Upper lobe of left lung (tissue), 6 donors: ENCODE results near the gene TECPR1. TPM values are rescaled to one million over a fixed set of nuclear protein-coding genes. Genes with fewer than 3 reads are reported as not detected.

Experiments
- ATAC-seq, 2 donors: fragments of 200-7000 bp; cut with Tn5 transposase; one replicate each; pipeline ENCODE4 v1.9.1; 2022; ENCODE audit warnings: mild to moderate bottlenecking in 2 of 2, moderate library complexity in 2 of 2; ENCODE audit not compliant: low FRiP score in 2 of 2
- DNase-seq, 2 donors: peaks; one replicate each; pipeline ENCODE4 v3.0.0-alpha.2; 2019 to 2020
- H3K27ac ChIP-seq, 4 donors: fragments of 200-600 bp; sonication (generic); one replicate each; pipeline ENCODE4 v1.5.1; 2016 to 2019
- H3K27me3 ChIP-seq, 4 donors: fragments of 200-600 bp; sonication (generic); one replicate each; pipeline ENCODE4 v1.5.1; 2017 to 2019
- H3K36me3 ChIP-seq, 4 donors: fragments of 200-600 bp; sonication (generic); one replicate each; pipeline ENCODE4 v1.5.1; 2016 to 2019
- H3K4me1 ChIP-seq, 4 donors: fragments of 200-600 bp; sonication (generic); one replicate each; pipeline ENCODE4 v1.5.1; 2018 to 2019
- H3K4me3 ChIP-seq, 4 donors: fragments of 200-600 bp; sonication (generic); one replicate each; pipeline ENCODE4 v1.5.1; 2017 to 2019; ENCODE audit warnings: mild to moderate bottlenecking in 2 of 4, moderate library complexity in 1 of 4
- H3K9me3 ChIP-seq, 4 donors: fragments of 200-600 bp; sonication (generic); one replicate each; pipeline ENCODE4 v1.5.1; 2018 to 2019
- CTCF ChIP-seq, 6 experiments: fragments of 450-650 bp in 4 of 6; fragments of 200-600 bp in 2 of 6; sonication (generic) in 2 of 6; IDR thresholded peaks; one replicate each; pipeline ENCODE4 v1.5.1; 2016 to 2019; ENCODE audit warnings: antibody characterized with exemption in 6 of 6
- EP300 ChIP-seq, 4 donors: sonication (generic); formaldehyde crosslinking; IDR thresholded peaks; one replicate each; pipeline ENCODE4 v1.5.1; 2017; ENCODE audit warnings: antibody characterized with exemption in 4 of 4, control low read depth in 2 of 4
- POLR2A ChIP-seq, 4 donors: fragments of 450-650 bp; IDR thresholded peaks; one replicate each; pipeline ENCODE4 v1.5.1; 2016 to 2017; ENCODE audit warnings: antibody characterized with exemption in 4 of 4, mild to moderate bottlenecking in 2 of 4
- POLR2AphosphoS5 ChIP-seq, 2 donors: sonication (generic); formaldehyde crosslinking; IDR thresholded peaks; one replicate each; pipeline ENCODE4 v1.5.1; 2017; ENCODE audit warnings: antibody characterized with exemption in 2 of 2
- WGBS, 2 donors: methylation state at CpG; one replicate each; pipeline ENCODE4 v1.1.5; 2017 to 2018; 5-methylcytosine and 5-hydroxymethylcytosine counted together
- total RNA-seq, 6 donors: library from RNA; depleted of rRNA in 4 of 6; stranded (reverse); fragments of >200 nt in 4 of 6; gene quantifications; one replicate each; pipeline versions ENCODE4 v1.1.0 to v1.2.1, GENCODE V29; 2016 to 2021
- donor health status: DM: no; HTN: no; CAD: no; lungs with moderate emphysema.
- donor health status: DM: no; HTN: yes; CAD: no; lungs with severe emphysema.

Gene TECPR1
- 100 to 1,000 TPM in 1 of 6 donors, 10 to 100 TPM in 5; 16.6 to 101 (median 55.0) TPM for total RNA-seq

- TF ChIP-seq CTCF (IDR thresholded peaks at IDR 0.05) (peak in 1 of 6 experiments; percentile 3), POLR2AphosphoS5 (IDR thresholded peaks at IDR 0.05) (peak; percentile 84 to 85), EP300 (IDR thresholded peaks at IDR 0.05) (no peak), POLR2A (IDR thresholded peaks at IDR 0.05) (peak in 2 of 4 donors; percentile 2 to 76)
- 0 to 2% methylated on average over 25 to 30 of the region's 69 CpGs for WGBS, 2 donors
- H3K36me3 ChIP-seq = peaks cover 0 to 17% (median 4%) of the 10 kb centered on the region in 4 donors
- ATAC-seq (peak; percentile 98 to 99), DNase-seq (peak; percentile 97 to 99)
- H3K27ac ChIP-seq = peak within 1 kb of the TSS; percentile 79 to 91 (median 89)
- H3K27me3 ChIP-seq = no peaks in the 10 kb centered on the region
- H3K4me3 ChIP-seq = peak within 1 kb of the TSS; percentile 69 to 92 (median 76)
- H3K4me1 ChIP-seq = peaks cover 40 to 60% (median 57%) of the 10 kb centered on the region in 4 donors
- H3K9me3 ChIP-seq = no peaks in the 10 kb centered on the region
Observed at GRCh38 chr7:98251601-98252424, at the start of gene TECPR1. TECPR1 (minus strand) TSS chr7:98252232; CDS start chr7:98246146, 6,086 bp downstream.

DNA sequence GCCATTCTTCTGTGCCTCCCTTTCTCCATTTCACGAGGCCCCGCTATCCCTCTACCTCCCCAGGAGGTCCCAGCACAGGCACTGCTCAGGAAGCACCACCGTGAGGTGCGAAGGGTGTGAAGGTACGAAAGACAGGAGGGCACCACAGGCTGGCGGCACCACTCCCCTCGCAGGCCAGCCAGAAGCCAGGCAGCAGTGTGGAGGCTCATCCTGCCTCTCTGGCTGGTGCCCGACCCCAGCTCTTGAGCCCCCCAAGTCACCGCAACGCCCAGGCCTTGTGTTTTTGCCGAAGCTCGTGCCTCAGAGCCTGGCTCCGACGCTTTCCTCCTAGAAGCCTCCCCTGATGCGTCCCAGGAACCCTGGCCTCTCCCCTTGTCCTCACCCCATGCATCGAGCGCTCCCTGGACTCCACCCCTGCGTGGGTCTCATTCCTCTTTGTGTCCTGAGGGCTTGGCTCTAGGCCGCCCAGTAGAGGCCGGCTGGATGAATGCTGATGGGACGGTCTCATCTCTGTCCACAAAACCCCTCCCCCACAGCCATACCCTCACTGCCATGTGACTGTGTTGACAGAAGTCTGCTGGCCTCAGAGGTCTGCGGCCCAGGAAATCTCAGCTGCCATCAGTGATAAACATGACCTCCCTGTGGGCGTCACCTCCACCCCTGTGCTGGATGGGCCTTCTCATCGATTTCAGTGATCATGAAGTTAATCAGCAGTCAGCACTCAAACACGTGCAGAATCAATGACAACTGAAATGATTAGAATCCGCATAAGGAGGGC lies 48.8 kb upstream of the TECPR1 start:
- ATAC-seq = no peak
- 85 to 91% methylated on average over 24 to 26 of the region's 26 CpGs for whole genome bisulfite sequencing, 2 donors
- Histone ChIP-seq H3K4me3 (no peak overlapping the region), H3K4me1 (peaks cover 0 to 5% (median 0%) of the 10 kb centered on the region in 4 donors), H3K27ac (no peak overlapping the region), H3K9me3 (no peaks in the 10 kb centered on the region), H3K27me3 (no peaks in the 10 kb centered on the region), H3K36me3 (peaks cover 1 to 59% (median 10%) of the 10 kb centered on the region in 4 donors)
- peak in 1 of 2 donors; percentile 55 for DNase-seq
- TF ChIP-seq POLR2A (IDR thresholded peaks at IDR 0.05) (no peak), EP300 (IDR thresholded peaks at IDR 0.05) (no peak)

DNA sequence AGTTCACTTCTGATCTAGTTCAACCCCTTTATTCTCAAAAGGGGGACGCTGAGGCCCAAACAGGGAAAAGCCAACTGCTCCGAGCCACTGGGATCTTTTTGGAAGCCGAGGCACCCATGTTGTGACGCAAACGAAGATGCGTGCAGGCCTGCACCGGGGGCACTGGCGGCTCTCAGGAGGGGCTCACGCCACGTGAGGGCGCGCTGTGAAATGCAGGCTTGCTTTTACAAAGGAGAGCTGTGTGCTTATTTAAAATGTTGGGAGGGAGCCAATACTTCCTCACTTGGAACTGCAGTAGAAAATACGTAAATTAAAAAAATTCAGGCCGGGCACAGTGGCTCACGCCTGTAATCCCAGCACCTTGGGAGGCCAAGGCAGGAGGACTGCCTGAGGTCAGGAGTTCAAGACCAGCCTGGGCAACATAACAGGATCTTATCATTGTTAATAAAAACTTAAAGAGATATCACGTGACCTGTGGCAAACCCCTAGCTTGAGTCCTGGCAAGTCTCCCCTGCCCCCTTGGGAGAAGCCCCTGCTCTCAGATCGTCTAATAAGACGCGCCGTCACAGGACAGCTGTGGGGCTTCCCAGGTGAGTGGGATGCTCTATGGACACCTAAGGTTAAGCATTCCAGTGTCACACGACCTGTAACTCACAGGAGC lies 45.7 kb upstream of the TECPR1 start:
- ATAC-seq (no peak), DNase-seq (peak in 1 of 2 donors; percentile 63)
- H3K27ac ChIP-seq = peak overlapping the region in 1 of 4 donors; percentile 14
- H3K27me3 ChIP-seq = no peaks in the 10 kb centered on the region
- H3K9me3 ChIP-seq = no peaks in the 10 kb centered on the region
- WGBS, 2 donors = 60 to 74% methylated on average over 21 of the region's 21 CpGs
- no peak overlapping the region for H3K4me3 ChIP-seq
- peaks cover 0 to 9% (median 3%) of the 10 kb centered on the region in 4 donors for H3K4me1 ChIP-seq
- peaks cover 10 to 75% (median 21%) of the 10 kb centered on the region in 4 donors for H3K36me3 ChIP-seq
- TF ChIP-seq EP300 (IDR thresholded peaks at IDR 0.05) = no peak
- no peak for TF ChIP-seq POLR2A (IDR thresholded peaks at IDR 0.05)

- Histone ChIP-seq H3K27me3 (no peaks in the 10 kb centered on the region), H3K4me1 (peaks cover 0 to 9% (median 3%) of the 10 kb centered on the region in 4 donors), H3K9me3 (no peaks in the 10 kb centered on the region), H3K36me3 (peaks cover 18 to 75% (median 30%) of the 10 kb centered on the region in 4 donors), H3K27ac (no peak overlapping the region), H3K4me3 (no peak overlapping the region)
- TF ChIP-seq POLR2AphosphoS5 (IDR thresholded peaks at IDR 0.05) = no peak
- no peak for TF ChIP-seq CTCF (IDR thresholded peaks at IDR 0.05)
- TF ChIP-seq POLR2A (IDR thresholded peaks at IDR 0.05) = no peak
- no peak for TF ChIP-seq EP300 (IDR thresholded peaks at IDR 0.05)
- WGBS, 2 donors = 87 to 90% methylated on average over 11 to 12 of the region's 12 CpGs
- DNase-seq (peak in 1 of 2 donors; percentile 71), ATAC-seq (no peak)
Observed at GRCh38 chr7:98296833-98297232, 44.8 kb upstream of the TECPR1 start.

DNA sequence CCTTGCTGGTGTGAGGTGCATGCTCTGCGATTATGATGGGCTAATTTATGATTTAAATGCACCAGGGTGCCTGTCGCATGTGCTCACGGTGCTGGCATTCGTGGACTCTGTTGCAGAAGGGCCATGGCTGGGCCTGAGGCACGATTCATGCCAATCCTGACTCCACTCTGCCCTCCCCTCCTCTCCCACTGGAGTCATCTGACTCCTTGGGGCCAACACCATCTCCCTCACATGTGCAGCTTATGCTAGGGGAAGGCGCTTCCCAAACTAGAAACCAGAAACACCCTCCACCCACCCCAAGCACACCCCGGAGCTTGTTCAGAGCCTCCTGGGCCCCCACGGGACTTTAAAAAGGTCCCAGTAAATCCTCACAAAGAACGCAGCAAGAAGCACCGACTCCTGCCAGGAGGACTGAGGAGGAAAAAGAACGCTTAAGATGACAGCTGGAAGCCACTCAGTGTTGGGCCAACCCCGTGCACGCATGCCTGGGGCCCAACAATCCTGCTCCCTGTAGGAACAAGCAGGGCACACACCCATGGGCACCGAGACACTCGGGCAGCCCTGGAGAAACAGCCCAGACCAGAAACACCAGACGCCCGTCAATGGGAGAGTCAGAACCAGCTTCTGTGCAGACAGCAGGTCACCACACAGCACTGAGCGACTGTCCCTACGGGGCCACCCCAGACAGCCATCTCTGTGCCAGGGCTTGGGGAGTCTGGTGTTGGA lies 43.6 kb upstream of the TECPR1 start:
- ATAC-seq = no peak
- Histone ChIP-seq H3K9me3 (no peaks in the 10 kb centered on the region), H3K36me3 (peaks cover 22 to 77% (median 40%) of the 10 kb centered on the region in 4 donors), H3K4me3 (no peak overlapping the region), H3K4me1 (peaks cover 0 to 9% (median 3%) of the 10 kb centered on the region in 4 donors), H3K27me3 (no peaks in the 10 kb centered on the region), H3K27ac (peak overlapping the region in 3 of 4 donors; percentile 3 to 35 (median 19))
- peak; percentile 33 to 51 for DNase-seq
- WGBS, 2 donors = 65 to 84% methylated on average over 6 to 19 of the region's 19 CpGs
- TF ChIP-seq EP300 (IDR thresholded peaks at IDR 0.05) (no peak), POLR2A (IDR thresholded peaks at IDR 0.05) (no peak), POLR2AphosphoS5 (IDR thresholded peaks at IDR 0.05) (no peak), CTCF (IDR thresholded peaks at IDR 0.05) (no peak)
